Endothelial cell of umbilical vein (primary cell): ENCODE measurements around the gene CEP164. TPM values are rescaled to one million over a fixed set of nuclear protein-coding genes. Genes with fewer than 3 reads are reported as not detected.
"Not testable (repeated sequence)": the region's sequence is repeated elsewhere in the genome, so short reads cannot be mapped to it uniquely, and the experiment has no call there.

Experiments
- BruUV-seq: library from RNA; stranded (reverse); fragments of 400-500 nt; replicated peaks from 2 replicates; lab custom pipeline; 2021; lab: Mats Ljungman, UMichigan
- CTCF ChIA-PET: fragments of 300-600, 350-600 bp; sonication (Branson Sonifier 250); formaldehyde crosslinking; loops from one replicate; lab custom pipeline; 2021; ENCODE audit warnings: antibody characterized with exemption, inconsistent platforms; lab: Charles Lee
- POLR2A ChIA-PET: fragments of 300-600, 350-600 bp; sonication (Branson Sonifier 250); formaldehyde crosslinking; loops from one replicate; lab custom pipeline; 2021; ENCODE audit warnings: antibody characterized with exemption, inconsistent platforms; lab: Charles Lee
- DNase-seq: peaks from one replicate; pipeline ENCODE4 v3.0.0-alpha.2; 2011; ENCODE audit warnings: low read depth, low spot score
- FAIRE-seq: peaks from 2 replicates; lab custom pipeline; 2011; peaks lifted over from hg19 to GRCh38; lab: Jason Lieb, UNC
- H2AFZ ChIP-seq: 2 replicates; pipeline ENCODE4 v1.6.0; 2012; ENCODE audit warnings: low read depth, low read length, control low read depth, inconsistent platforms
- H3K27ac ChIP-seq: 2 replicates; pipeline ENCODE4 v1.5.1; 2011; ENCODE audit warnings: low read depth, mild to moderate bottlenecking, control low read depth, low read length, moderate library complexity; ENCODE audit not compliant: insufficient read depth
- H3K27me3 ChIP-seq, 2 experiments: 2 replicates each; pipeline versions ENCODE4 v1.6.0 to v1.6.1; 2011; ENCODE audit warnings: low read length in 2 of 2, mixed read lengths in 1 of 2; ENCODE audit not compliant: control insufficient read depth in 2 of 2, insufficient read depth in 2 of 2
- H3K36me3 ChIP-seq, 2 experiments: 2 replicates in 1 of 2; 3 replicates in 1 of 2; pipeline ENCODE4 v1.5.1; 2011; ENCODE audit warnings: low read length in 2 of 2, mild to moderate bottlenecking in 1 of 2, moderate library complexity in 1 of 2; ENCODE audit not compliant: control insufficient read depth in 2 of 2, insufficient read depth in 2 of 2; ENCODE audit errors: extremely low read depth in 1 of 2
- H3K4me1 ChIP-seq: 3 replicates; pipeline ENCODE4 v1.5.1; 2011; ENCODE audit warnings: mild to moderate bottlenecking, low read length; ENCODE audit not compliant: control insufficient read depth, insufficient read depth; ENCODE audit errors: extremely low read depth
- H3K4me2 ChIP-seq: 2 replicates; pipeline ENCODE4 v1.6.1; 2011; ENCODE audit warnings: low read length, control low read depth, mixed read lengths; ENCODE audit not compliant: insufficient read depth
- H3K4me3 ChIP-seq, 3 experiments: fragments of 200-600 bp in 1 of 3; sonication (generic), shearing (Covaris generic) in 1 of 3; replicated peaks in 1 of 3; 2 replicates each; pipeline ENCODE4 v1.5.1; 2011 to 2016; ENCODE audit warnings: control low read depth in 3 of 3, low read length in 3 of 3, mild to moderate bottlenecking in 2 of 3, inconsistent platforms in 1 of 3, low read depth in 1 of 3, moderate library complexity in 1 of 3; ENCODE audit not compliant: insufficient read depth in 1 of 3
- H3K79me2 ChIP-seq: 2 replicates; pipeline ENCODE4 v1.6.0; 2012; ENCODE audit warnings: low read length, inconsistent platforms; ENCODE audit not compliant: control insufficient read depth, insufficient read depth
- H3K9ac ChIP-seq: replicated peaks from 2 replicates; pipeline ENCODE3; 2011; ENCODE audit warnings: low read length, control low read depth; ENCODE audit not compliant: insufficient read depth; ENCODE audit errors: extremely low read depth
- H3K9me1 ChIP-seq: replicated peaks from 3 replicates; pipeline ENCODE4 v1.6.0; 2011; ENCODE audit warnings: mild to moderate bottlenecking, low read length; ENCODE audit not compliant: control insufficient read depth, insufficient read depth; ENCODE audit errors: extremely low read depth
- H3K9me3 ChIP-seq: replicated peaks from 2 replicates; pipeline ENCODE4 v1.5.1; 2012; ENCODE audit warnings: low read length, inconsistent platforms; ENCODE audit not compliant: control insufficient read depth, insufficient read depth
- H4K20me1 ChIP-seq: replicated peaks from 2 replicates; pipeline ENCODE3; 2011; ENCODE audit warnings: mild to moderate bottlenecking, low read length; ENCODE audit not compliant: control insufficient read depth, insufficient read depth; ENCODE audit errors: extremely low read depth
- CTCF ChIP-seq, 2 donors: IDR thresholded peaks; 1 replicate in 1 of 2; 2 replicates in 1 of 2; pipeline ENCODE4 v1.5.1; 2011; ENCODE audit warnings: low read length in 2 of 2, mild to moderate bottlenecking in 2 of 2, moderate library complexity in 2 of 2, control low read depth in 1 of 2, inconsistent platforms in 1 of 2, low read depth in 1 of 2; ENCODE audit not compliant: insufficient read depth in 1 of 2; ENCODE audit errors: extremely low read depth in 1 of 2
- EZH2 ChIP-seq: IDR thresholded peaks from 2 replicates; pipeline ENCODE4 v1.6.1; 2012; ENCODE audit warnings: borderline replicate concordance, low read depth, mild to moderate bottlenecking, moderate library complexity, low read length, inconsistent platforms; ENCODE audit not compliant: severe bottlenecking
- FOS ChIP-seq: IDR thresholded peaks from 2 replicates; pipeline ENCODE4 v1.6.1; 2011; ENCODE audit warnings: mild to moderate bottlenecking, low read length, moderate library complexity, borderline replicate concordance; ENCODE audit not compliant: insufficient read depth
- GATA2 ChIP-seq: IDR thresholded peaks from 2 replicates; pipeline ENCODE4 v1.7.0; 2011; ENCODE audit warnings: low read depth, mild to moderate bottlenecking, moderate library complexity, mixed read lengths, low read length; ENCODE audit not compliant: insufficient read length, insufficient read depth
- JUN ChIP-seq: IDR thresholded peaks from 2 replicates; pipeline ENCODE4 v1.6.1; 2011; ENCODE audit warnings: borderline replicate concordance, low read depth; ENCODE audit not compliant: insufficient read length, insufficient read depth
- MYC ChIP-seq: IDR thresholded peaks from one replicate; pipeline ENCODE4 v1.6.1; 2011; ENCODE audit warnings: mild to moderate bottlenecking, low read depth, low read length
- POLR2A ChIP-seq: IDR thresholded peaks from 2 replicates; pipeline ENCODE4 v1.6.1; 2012; ENCODE audit warnings: low read depth, mild to moderate bottlenecking, control low read depth, low read length
- POLR2AphosphoS5 ChIP-seq: IDR thresholded peaks from 2 replicates; pipeline ENCODE4 v1.6.1; 2012; ENCODE audit warnings: low read depth, mild to moderate bottlenecking, control low read depth, low read length, moderate library complexity; ENCODE audit not compliant: insufficient read depth
- dilution Hi-C: fragments of 300-500 bp; cut with MboI; formaldehyde crosslinking; loops from one replicate; pipeline ENCODE4 v1.15.0; 2019; ENCODE audit warnings: low sequenced_read_pairs; ENCODE audit not compliant: extremely low pct_ligation_motif_present
- intact Hi-C: fragments of 100-400 bp; cut with micrococcal nuclease; formaldehyde crosslinking; loops from one replicate; pipeline ENCODE4 v1.10.0; 2022
- polyA plus RNA-seq, 4 experiments: library from polyadenylated mRNA; depleted of rRNA in 3 of 4; stranded (reverse) in 3 of 4; unstranded in 1 of 4; fragments of >200 nt; gene quantifications; 2 replicates each; pipeline versions ENCODE4 v1.2.1 to v1.2.3, GENCODE V29; 2011 to 2012; ENCODE audit warnings: missing spikeins in 1 of 4
- total RNA-seq: library from RNA; stranded (reverse); gene quantifications from 2 replicates; pipeline ENCODE4 v1.2.3, GENCODE V29; 2021
- TF ChIP-seq, protein P1 (sequence below): IDR thresholded peaks from 2 replicates; pipeline ENCODE4 v1.6.1; 2011; ENCODE audit not compliant: insufficient read depth, insufficient read length

CEP164 gene
- total and polyA plus RNA-seq, 2 donors (not counting 3 experiments of a cell fraction or from before 2014, with no cell fraction given) = 22.7 to 48.4 TPM

GRCh38 chr11:117405898-117406297, 78.2 kb downstream of the CEP164 start:
- BruUV-seq, H2AFZ ChIP-seq, H3K79me2 ChIP-seq, H3K27me3 ChIP-seq, intact Hi-C loops, H3K4me2 ChIP-seq, H3K9me3 ChIP-seq, H3K27ac ChIP-seq, H4K20me1 ChIP-seq, CTCF ChIA-PET, H3K4me3 ChIP-seq, H3K4me1 ChIP-seq, dilution Hi-C loops, POLR2A ChIA-PET, FAIRE-seq, H3K9ac ChIP-seq, H3K9me1 ChIP-seq, DNase-seq: not testable (repeated sequence)
- peaks cover 7 to 19% of the 10 kb centered on the region in 2 experiments for H3K36me3 ChIP-seq

DNA sequence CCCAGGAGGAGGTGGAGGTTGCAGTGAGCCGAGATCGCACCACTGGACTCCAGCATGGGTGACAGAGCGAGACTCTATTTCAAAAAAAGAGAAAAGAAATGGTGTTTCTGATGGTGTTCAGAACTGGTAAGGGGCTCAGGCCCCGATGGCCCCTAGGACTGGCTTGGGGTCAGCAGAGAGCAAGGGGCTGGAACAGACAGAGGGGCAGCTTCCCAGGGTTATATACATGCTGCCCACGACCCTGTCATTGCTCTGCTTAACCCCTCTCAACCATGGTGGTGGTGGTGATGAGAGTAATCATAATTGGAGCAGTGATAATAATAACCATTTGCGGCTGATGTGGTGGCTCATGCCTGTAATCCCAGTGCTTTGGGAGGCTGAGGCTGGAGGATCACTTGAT, 79.4 kb downstream of the CEP164 start:
- BruUV-seq = no TSS peak
- no peak overlapping the region for H3K4me3 ChIP-seq
- no peaks in the 10 kb centered on the region for H3K9me1 ChIP-seq
- dilution Hi-C loops (no loop called here), intact Hi-C loops (no loop called here)
- no peak overlapping the region for H2AFZ ChIP-seq
- no peak overlapping the region for H3K9ac ChIP-seq
- no peaks in the 10 kb centered on the region for H4K20me1 ChIP-seq
- H3K36me3 ChIP-seq = peaks cover 7 to 21% of the 10 kb centered on the region in 2 experiments
- DNase-seq = no peak
- TF ChIP-seq, protein P1, sequence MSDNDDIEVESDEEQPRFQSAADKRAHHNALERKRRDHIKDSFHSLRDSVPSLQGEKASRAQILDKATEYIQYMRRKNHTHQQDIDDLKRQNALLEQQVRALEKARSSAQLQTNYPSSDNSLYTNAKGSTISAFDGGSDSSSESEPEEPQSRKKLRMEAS = no peak
- no peak for TF ChIP-seq POLR2AphosphoS5
- no peak for TF ChIP-seq FOS
- no peak for TF ChIP-seq GATA2
- no peak for TF ChIP-seq POLR2A
- TF ChIP-seq JUN = no peak
- no peak for TF ChIP-seq CTCF (IDR thresholded peaks at IDR 0.05; ENCODE audit: extremely low read depth in 1 of 2, insufficient read depth in 1 of 2, low read depth in 1 of 2, low read length in 2 of 2)
- TF ChIP-seq MYC = no peak
- no peak for TF ChIP-seq EZH2
- no peaks in the 10 kb centered on the region for H3K4me1 ChIP-seq
- H3K27me3 ChIP-seq = no peaks in the 10 kb centered on the region
- CTCF ChIA-PET = no interaction called here
- H3K4me2 ChIP-seq = no peak overlapping the region
- H3K9me3 ChIP-seq = no peaks in the 10 kb centered on the region
- no peak overlapping the region for H3K27ac ChIP-seq
- H3K79me2 ChIP-seq = no peaks in the 10 kb centered on the region
- POLR2A ChIA-PET = no interaction called here
- FAIRE-seq = no peak
